Gastroesophageal sphincter (tissue), 3 donors: ENCODE results near the gene ISG20L2.

ENCODE experiments used
- CTCF ChIP-seq, 4 experiments: fragments of 200-600 bp in 2 of 4; fragments of 450-650 bp in 2 of 4; sonication (generic) in 1 of 4; IDR thresholded peaks; one replicate each; pipeline ENCODE4 v1.5.1; 2017 to 2019; ENCODE audit warnings: antibody characterized with exemption in 4 of 4, mild to moderate bottlenecking in 2 of 4, moderate library complexity in 2 of 4
- POLR2A ChIP-seq, 2 donors: fragments of 450-650 bp; IDR thresholded peaks; one replicate each; pipeline ENCODE4 v1.6.1; 2017; ENCODE audit warnings: antibody characterized with exemption in 2 of 2, mild to moderate bottlenecking in 2 of 2, moderate library complexity in 1 of 2

- TF ChIP-seq POLR2A (IDR thresholded peaks at IDR 0.05) (no peak), CTCF (IDR thresholded peaks at IDR 0.05) (no peak)
These were observed 21.0 kb upstream of the ISG20L2 start for GRCh38 chr1:156749419-156750118.
